IMR-90 (cell line): ENCODE results near the gene EDARADD. TPM values are rescaled to one million over a fixed set of nuclear protein-coding genes. Genes with fewer than 3 reads are reported as not detected.

Source experiments
- ATAC-seq: fragments of 200-7000 bp; cut with Tn5 transposase; 2 replicates; pipeline ENCODE4 v1.9.1; 2020; ENCODE audit warnings: low read depth, mild to moderate bottlenecking, moderate library complexity
- BruUV-seq: library from RNA; stranded (reverse); fragments of 400-500 nt; replicated peaks from 2 replicates; lab custom pipeline; 2021; lab: Mats Ljungman, UMichigan
- CTCF ChIA-PET: fragments of 300-600 bp; formaldehyde crosslinking; extraction: SDS; loops from one replicate; lab custom pipeline; 2021; ENCODE audit warnings: antibody characterized with exemption; lab: Yijun Ruan, JAX
- POLR2A ChIA-PET: fragments of 300-600 bp; sonication (Branson Sonifier 250); formaldehyde crosslinking; loops from one replicate; lab custom pipeline; 2022; ENCODE audit warnings: antibody characterized with exemption; ENCODE audit not compliant: unreplicated experiment; lab: Charles Lee
- DNase-seq: peaks from one replicate; pipeline ENCODE4 v3.0.0; 2013
- H2AFZ ChIP-seq: replicated peaks from 2 replicates; pipeline ENCODE3; 2013; ENCODE audit warnings: low read length, mild to moderate bottlenecking; ENCODE audit not compliant: poor library complexity
- H2AK5ac ChIP-seq: 2 replicates; pipeline ENCODE4 v1.6.1; 2013; ENCODE audit warnings: low read depth, low read length, inconsistent platforms
- H2AK9ac ChIP-seq: replicated peaks from 2 replicates; pipeline ENCODE3; 2013; ENCODE audit warnings: mild to moderate bottlenecking, low read depth, low read length, moderate library complexity; ENCODE audit not compliant: poor library complexity
- H2BK120ac ChIP-seq: 2 replicates; pipeline ENCODE4 v1.6.1; 2013; ENCODE audit warnings: low read depth, low read length, inconsistent platforms
- H2BK15ac ChIP-seq: 3 replicates; pipeline ENCODE4 v1.6.1; 2013; ENCODE audit warnings: low read depth, low read length, inconsistent platforms
- H2BK20ac ChIP-seq: 2 replicates; pipeline ENCODE4 v1.6.1; 2013; ENCODE audit warnings: low read depth, mild to moderate bottlenecking, inconsistent platforms, low read length, moderate library complexity
- H2BK5ac ChIP-seq: 2 replicates; pipeline ENCODE4 v1.6.1; 2013; ENCODE audit warnings: mild to moderate bottlenecking, low read depth, low read length, inconsistent platforms; ENCODE audit not compliant: poor library complexity, severe bottlenecking
- H3K14ac ChIP-seq: replicated peaks from 2 replicates; pipeline ENCODE4 v1.6.1; 2013; ENCODE audit warnings: low read depth, low read length, inconsistent platforms
- H3K18ac ChIP-seq: 2 replicates; pipeline ENCODE4 v1.6.1; 2013; ENCODE audit warnings: low read depth, low read length, control low read depth
- H3K23ac ChIP-seq: 2 replicates; pipeline ENCODE4 v1.6.1; 2013; ENCODE audit warnings: low read depth, low read length, inconsistent platforms
- H3K27ac ChIP-seq: 2 replicates; pipeline ENCODE4 v1.5.1; 2013; ENCODE audit warnings: mild to moderate bottlenecking, control low read depth, low read length; ENCODE audit not compliant: insufficient read depth
- H3K27me3 ChIP-seq: 2 replicates; pipeline ENCODE4 v1.6.1; 2013; ENCODE audit warnings: low read length; ENCODE audit not compliant: control insufficient read depth, insufficient read depth
- H3K36me3 ChIP-seq: 2 replicates; pipeline ENCODE4 v1.6.1; 2013; ENCODE audit warnings: low read length, mixed read lengths; ENCODE audit not compliant: control insufficient read depth, insufficient read depth
- H3K4ac ChIP-seq: 2 replicates; pipeline ENCODE4 v1.6.1; 2013; ENCODE audit warnings: low read depth, low read length, inconsistent platforms
- H3K4me1 ChIP-seq: 2 replicates; pipeline ENCODE4 v1.6.1; 2013; ENCODE audit warnings: low read length, mixed read lengths; ENCODE audit not compliant: control insufficient read depth, insufficient read depth
- H3K4me2 ChIP-seq: 2 replicates; pipeline ENCODE4 v1.6.1; 2013; ENCODE audit warnings: low read depth, mild to moderate bottlenecking, control low read depth, low read length, moderate library complexity
- H3K4me3 ChIP-seq: 2 replicates; pipeline ENCODE4 v1.5.1; 2013; ENCODE audit warnings: low read depth, mild to moderate bottlenecking, control low read depth, low read length, moderate library complexity; ENCODE audit not compliant: insufficient read depth
- H3K56ac ChIP-seq: 2 replicates; pipeline ENCODE4 v1.6.1; 2013; ENCODE audit warnings: low read length, inconsistent platforms; ENCODE audit not compliant: insufficient read depth; ENCODE audit errors: extremely low read depth
- H3K79me1 ChIP-seq, 2 experiments: 2 replicates each; pipeline ENCODE4 v1.6.1; 2013; ENCODE audit warnings: low read length in 2 of 2, inconsistent platforms in 1 of 2, low read depth in 1 of 2
- H3K9ac ChIP-seq: 2 replicates; pipeline ENCODE4 v1.6.1; 2013; ENCODE audit warnings: low read depth, low read length, control low read depth
- H3K9me1 ChIP-seq: 2 replicates; pipeline ENCODE4 v1.6.1; 2013; ENCODE audit warnings: low read length, inconsistent platforms; ENCODE audit not compliant: insufficient read depth
- H3K9me3 ChIP-seq: 2 replicates; pipeline ENCODE4 v1.6.1; 2013; ENCODE audit warnings: low read length; ENCODE audit not compliant: control insufficient read depth, insufficient read depth
- H4K20me1 ChIP-seq: 2 replicates; pipeline ENCODE4 v1.6.1; 2013; ENCODE audit warnings: low read length, inconsistent platforms; ENCODE audit not compliant: insufficient read depth
- H4K5ac ChIP-seq: 2 replicates; pipeline ENCODE4 v1.6.1; 2013; ENCODE audit warnings: mild to moderate bottlenecking, low read depth, low read length, control low read depth
- H4K8ac ChIP-seq, 2 experiments: 2 replicates each; pipeline ENCODE4 v1.6.1; 2013; ENCODE audit warnings: low read depth in 2 of 2, low read length in 2 of 2, control low read depth in 1 of 2, inconsistent platforms in 1 of 2
- H4K91ac ChIP-seq: 2 replicates; pipeline ENCODE4 v1.6.1; 2013; ENCODE audit warnings: low read depth, low read length, inconsistent platforms; ENCODE audit not compliant: insufficient read depth
- BHLHE40 ChIP-seq: fragments of 150-350 bp; IDR thresholded peaks from 2 replicates; pipeline ENCODE4 v1.6.1; 2016; ENCODE audit warnings: mild to moderate bottlenecking, low read depth, low read length
- CEBPB ChIP-seq: IDR thresholded peaks from 2 replicates; pipeline ENCODE4 v1.6.1; 2012; ENCODE audit warnings: low read depth, low read length, improper control_type of control experiment
- CHD1 ChIP-seq: IDR thresholded peaks from 2 replicates; pipeline ENCODE4 v1.6.1; 2012; ENCODE audit warnings: low read depth, low read length, improper control_type of control experiment
- FOS ChIP-seq: fragments of 150-350 bp; IDR thresholded peaks from 2 replicates; pipeline ENCODE4 v1.6.1; 2016; ENCODE audit warnings: low read depth, low read length
- MAFK ChIP-seq: IDR thresholded peaks from 2 replicates; pipeline ENCODE4 v1.6.1; 2012; ENCODE audit warnings: low read depth, low read length, improper control_type of control experiment
- MAZ ChIP-seq: IDR thresholded peaks from 2 replicates; pipeline ENCODE4 v1.6.1; 2012; ENCODE audit warnings: low read depth, mild to moderate bottlenecking, low read length, improper control_type of control experiment, moderate library complexity, borderline replicate concordance
- MXI1 ChIP-seq: IDR thresholded peaks from 2 replicates; pipeline ENCODE4 v1.6.1; 2012; ENCODE audit warnings: low read depth, mild to moderate bottlenecking, low read length, moderate library complexity, borderline replicate concordance
- NFE2L2 ChIP-seq: fragments of 150-350 bp; IDR thresholded peaks from 2 replicates; pipeline ENCODE4 v1.6.1; 2016; ENCODE audit warnings: low read depth, mild to moderate bottlenecking, low read length
- POLR2A ChIP-seq: IDR thresholded peaks from 2 replicates; pipeline ENCODE4 v1.6.1; 2012; ENCODE audit warnings: mild to moderate bottlenecking, low read depth, low read length
- RAD21 ChIP-seq: IDR thresholded peaks from 2 replicates; pipeline ENCODE4 v1.6.1; 2012; ENCODE audit warnings: low read length, improper control_type of control experiment
- RCOR1 ChIP-seq: IDR thresholded peaks from 2 replicates; pipeline ENCODE4 v1.6.1; 2012; ENCODE audit warnings: mild to moderate bottlenecking, low read length, improper control_type of control experiment; ENCODE audit not compliant: insufficient replicate concordance
- RFX5 ChIP-seq: IDR thresholded peaks from 2 replicates; pipeline ENCODE4 v1.8.0; 2012; ENCODE audit warnings: low read depth, mild to moderate bottlenecking, low read length, moderate library complexity
- SMC3 ChIP-seq: fragments of 150-350 bp; IDR thresholded peaks from 2 replicates; pipeline ENCODE4 v1.6.1; 2016; ENCODE audit warnings: low read depth, mild to moderate bottlenecking, antibody characterized with exemption, low read length, moderate library complexity
- WGBS, 2 experiments: methylation state at CpG; one replicate each; pipeline versions ENCODE4 v1.1.5 to v1.1.7; 2013; ENCODE audit warnings: missing lambda C conversion rate in 2 of 2; ENCODE audit not compliant: insufficient read length in 1 of 2; ENCODE audit errors: extremely low coverage in 2 of 2; 5-methylcytosine and 5-hydroxymethylcytosine counted together
- dilution Hi-C: fragments of 300-500 bp; cut with HindIII; formaldehyde crosslinking; loops from one replicate; pipeline ENCODE4 v1.14.3; 2018; ENCODE audit warnings: low sequenced_read_pairs; ENCODE audit not compliant: unreplicated experiment
- in situ Hi-C: fragments of 300-500 bp; cut with MboI; formaldehyde crosslinking; loops from 3 replicates; pipeline ENCODE4 v1.14.3; 2019; ENCODE audit warnings: low sequenced_read_pairs, inconsistent platforms, mixed read lengths
- intact Hi-C: fragments of 100-400 bp; cut with micrococcal nuclease; formaldehyde crosslinking; loops from 2 replicates; pipeline ENCODE4 v1.10.0; 2022
- polyA plus RNA-seq, 3 experiments: library from polyadenylated mRNA; depleted of rRNA; stranded (reverse); fragments of >200 nt; gene quantifications; 2 replicates each; pipeline ENCODE4 v1.2.3, GENCODE V29; 2012; ENCODE audit warnings: low replicate concordance in 1 of 3
- total RNA-seq: library from RNA; depleted of rRNA; stranded (reverse); fragments of >200 nt; gene quantifications from 2 replicates; pipeline ENCODE4 v1.2.3, GENCODE V29; 2012
- TF ChIP-seq, protein P1 (sequence below): fragments of 150-350 bp; IDR thresholded peaks from 2 replicates; pipeline ENCODE4 v1.6.1; 2017; ENCODE audit warnings: mild to moderate bottlenecking, antibody characterized with exemption, low read length, low read depth
- TF ChIP-seq, protein P2 (sequence below): fragments of 150-350 bp; IDR thresholded peaks from 2 replicates; pipeline ENCODE4 v1.6.1; 2016; ENCODE audit warnings: low read depth, mild to moderate bottlenecking, low read length, moderate library complexity, borderline replicate concordance
- TF ChIP-seq, protein P3 (sequence below): conservative IDR thresholded peaks from 2 replicates; pipeline ENCODE4 v1.5.1; 2012; ENCODE audit warnings: mild to moderate bottlenecking, low read depth, low read length, improper control_type of control experiment

Gene EDARADD
- total and polyA plus RNA-seq, 2 of the 4 experiments (the other 2 are of a cell fraction), result not detected

DNA sequence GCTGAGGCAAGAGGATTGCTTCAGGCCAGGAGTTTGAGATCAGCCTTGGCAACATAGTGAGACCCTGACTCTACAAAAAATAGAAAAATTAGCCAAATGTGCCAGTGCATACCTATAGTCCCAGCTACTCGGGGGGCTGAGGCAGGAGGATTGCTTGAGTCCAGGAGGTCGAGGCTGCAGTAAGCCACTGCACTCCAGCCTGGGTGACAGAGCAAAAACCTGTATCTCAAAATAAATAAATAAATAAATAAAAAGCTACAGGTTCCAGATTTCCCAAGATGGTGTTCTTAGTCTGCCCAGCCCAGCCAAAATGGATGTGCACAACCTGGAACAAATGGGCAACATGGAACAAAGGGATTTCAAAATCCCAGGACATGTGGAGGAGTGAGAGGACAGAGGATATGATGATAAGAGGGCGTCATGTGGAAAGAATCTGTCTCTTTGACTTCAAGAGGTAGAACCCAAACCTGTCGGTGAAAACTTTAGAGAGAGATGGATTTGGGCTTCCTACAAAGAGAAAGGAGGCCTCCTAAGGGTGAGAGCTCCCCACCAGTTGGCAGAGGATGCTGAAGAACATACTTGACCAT, 3.2 kb downstream of the EDARADD start:
- whole genome bisulfite sequencing, 2 experiments, result no CpG with 5 or more reads among the region's 4 CpGs
- POLR2A ChIA-PET, result no interaction called here
- CTCF ChIA-PET, result no interaction called here

More for the DNA sequence above, 3.2 kb downstream of the EDARADD start:
- Histone ChIP-seq H3K27me3 (peaks cover 18% of the 10 kb centered on the region), H3K4me1 (no peaks in the 10 kb centered on the region), H3K9me1 (no peaks in the 10 kb centered on the region), H3K27ac (no peak overlapping the region), H2AK5ac (no peak overlapping the region), H3K4me3 (no peak overlapping the region), H2AK9ac (no peak overlapping the region), H3K14ac (no peak overlapping the region), H4K91ac (no peak overlapping the region), H2BK15ac (no peak overlapping the region), H3K9me3 (no peaks in the 10 kb centered on the region), H4K8ac (no peak overlapping the region), H2BK20ac (no peak overlapping the region), H4K5ac (no peak overlapping the region), H3K4ac (no peak overlapping the region), H2BK120ac (no peak overlapping the region), H3K56ac (no peak overlapping the region), H4K20me1 (no peaks in the 10 kb centered on the region), H2AFZ (no peak overlapping the region), H3K79me1 (no peaks in the 10 kb centered on the region), H3K4me2 (no peak overlapping the region), H3K36me3 (no peaks in the 10 kb centered on the region), H3K23ac (no peak overlapping the region), H2BK5ac (no peak overlapping the region), H3K18ac (no peak overlapping the region), H3K9ac (no peak overlapping the region)
- in situ Hi-C loops (no loop called here), dilution Hi-C loops (no loop called here), intact Hi-C loops (no loop called here)
- no peak for DNase-seq
- ATAC-seq, result no peak
- TF ChIP-seq, protein P1, sequence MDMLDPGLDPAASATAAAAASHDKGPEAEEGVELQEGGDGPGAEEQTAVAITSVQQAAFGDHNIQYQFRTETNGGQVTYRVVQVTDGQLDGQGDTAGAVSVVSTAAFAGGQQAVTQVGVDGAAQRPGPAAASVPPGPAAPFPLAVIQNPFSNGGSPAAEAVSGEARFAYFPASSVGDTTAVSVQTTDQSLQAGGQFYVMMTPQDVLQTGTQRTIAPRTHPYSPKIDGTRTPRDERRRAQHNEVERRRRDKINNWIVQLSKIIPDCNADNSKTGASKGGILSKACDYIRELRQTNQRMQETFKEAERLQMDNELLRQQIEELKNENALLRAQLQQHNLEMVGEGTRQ, result no peak
- TF ChIP-seq RFX5 (no peak), POLR2A (no peak), CEBPB (no peak), RCOR1 (no peak), CHD1 (no peak), RAD21 (no peak), MAZ (no peak), MXI1 (no peak), BHLHE40 (no peak), FOS (no peak), MAFK (no peak), SMC3 (no peak), NFE2L2 (no peak)
- TF ChIP-seq, protein P2, sequence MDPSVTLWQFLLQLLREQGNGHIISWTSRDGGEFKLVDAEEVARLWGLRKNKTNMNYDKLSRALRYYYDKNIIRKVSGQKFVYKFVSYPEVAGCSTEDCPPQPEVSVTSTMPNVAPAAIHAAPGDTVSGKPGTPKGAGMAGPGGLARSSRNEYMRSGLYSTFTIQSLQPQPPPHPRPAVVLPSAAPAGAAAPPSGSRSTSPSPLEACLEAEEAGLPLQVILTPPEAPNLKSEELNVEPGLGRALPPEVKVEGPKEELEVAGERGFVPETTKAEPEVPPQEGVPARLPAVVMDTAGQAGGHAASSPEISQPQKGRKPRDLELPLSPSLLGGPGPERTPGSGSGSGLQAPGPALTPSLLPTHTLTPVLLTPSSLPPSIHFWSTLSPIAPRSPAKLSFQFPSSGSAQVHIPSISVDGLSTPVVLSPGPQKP, result no peak
- TF ChIP-seq, protein P3, sequence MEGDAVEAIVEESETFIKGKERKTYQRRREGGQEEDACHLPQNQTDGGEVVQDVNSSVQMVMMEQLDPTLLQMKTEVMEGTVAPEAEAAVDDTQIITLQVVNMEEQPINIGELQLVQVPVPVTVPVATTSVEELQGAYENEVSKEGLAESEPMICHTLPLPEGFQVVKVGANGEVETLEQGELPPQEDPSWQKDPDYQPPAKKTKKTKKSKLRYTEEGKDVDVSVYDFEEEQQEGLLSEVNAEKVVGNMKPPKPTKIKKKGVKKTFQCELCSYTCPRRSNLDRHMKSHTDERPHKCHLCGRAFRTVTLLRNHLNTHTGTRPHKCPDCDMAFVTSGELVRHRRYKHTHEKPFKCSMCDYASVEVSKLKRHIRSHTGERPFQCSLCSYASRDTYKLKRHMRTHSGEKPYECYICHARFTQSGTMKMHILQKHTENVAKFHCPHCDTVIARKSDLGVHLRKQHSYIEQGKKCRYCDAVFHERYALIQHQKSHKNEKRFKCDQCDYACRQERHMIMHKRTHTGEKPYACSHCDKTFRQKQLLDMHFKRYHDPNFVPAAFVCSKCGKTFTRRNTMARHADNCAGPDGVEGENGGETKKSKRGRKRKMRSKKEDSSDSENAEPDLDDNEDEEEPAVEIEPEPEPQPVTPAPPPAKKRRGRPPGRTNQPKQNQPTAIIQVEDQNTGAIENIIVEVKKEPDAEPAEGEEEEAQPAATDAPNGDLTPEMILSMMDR, result no peak
- no TSS peak for BruUV-seq
